Measurements from ENCODE around the gene NECTIN3.

The NECTIN3 gene

GRCh38 chr3:111071257-111072030 lies at the start of gene NECTIN3:
NECTIN3 (plus strand) TSS chr3:111071816; CDS start chr3:111072018, 202 bp downstream.
- no peak for TF ChIP-seq CTCF (IDR thresholded peaks at IDR 0.05; ENCODE audit: low read depth, low read length)
- TF ChIP-seq EZH2phosphoT487 (IDR thresholded peaks at IDR 0.05; ENCODE audit: low read depth) = no peak
- Histone ChIP-seq H3K4me2 (ENCODE audit: low read length) (no peak within 1 kb of the TSS), H3K79me2 (ENCODE audit: low read length) (no peaks in the 10 kb centered on the region), H3K9me3 (ENCODE audit: insufficient read depth, low read length) (no peaks in the 10 kb centered on the region), H3K36me3 (replicated peaks; ENCODE audit: low read depth, low read length) (no peaks in the 10 kb centered on the region), H3K4me1 (ENCODE audit: low read length) (no peaks in the 10 kb centered on the region), H3K4me3 (ENCODE audit: low read length) (no peak within 1 kb of the TSS), H3K27ac (ENCODE audit: low read length) (no peak within 1 kb of the TSS), H4K20me1 (ENCODE audit: insufficient read depth, low read length) (no peaks in the 10 kb centered on the region), H3K9ac (ENCODE audit: low read length) (no peak within 1 kb of the TSS), H3K27me3 (ENCODE audit: low read depth, low read length) (no peaks in the 10 kb centered on the region), H2AFZ (ENCODE audit: low read depth, low read length) (no peak within 1 kb of the TSS)

- no peak overlapping the region for H3K4me2 ChIP-seq (ENCODE audit: low read length)
- no peaks in the 10 kb centered on the region for H3K79me2 ChIP-seq (ENCODE audit: low read length)
- no peaks in the 10 kb centered on the region for H3K27me3 ChIP-seq (ENCODE audit: low read depth, low read length)
- no peak overlapping the region for H3K27ac ChIP-seq (ENCODE audit: low read length)
- H2AFZ ChIP-seq (ENCODE audit: low read depth, low read length) = no peak overlapping the region
- H3K9me3 ChIP-seq (ENCODE audit: insufficient read depth, low read length) = no peaks in the 10 kb centered on the region
- no peaks in the 10 kb centered on the region for H4K20me1 ChIP-seq (ENCODE audit: insufficient read depth, low read length)
- TF ChIP-seq CTCF (IDR thresholded peaks at IDR 0.05; ENCODE audit: low read depth, low read length) (no peak), EZH2phosphoT487 (IDR thresholded peaks at IDR 0.05; ENCODE audit: low read depth) (no peak)
- H3K4me3 ChIP-seq (ENCODE audit: low read length) = no peak overlapping the region
- H3K9ac ChIP-seq (ENCODE audit: low read length) = no peak overlapping the region
- no peaks in the 10 kb centered on the region for H3K36me3 ChIP-seq (replicated peaks; ENCODE audit: low read depth, low read length)
- no peaks in the 10 kb centered on the region for H3K4me1 ChIP-seq (ENCODE audit: low read length)
Measured at GRCh38 chr3:111027868-111028267, 43.7 kb upstream of the NECTIN3 start.

GRCh38 chr3:111031538-111031937 lies 40.1 kb upstream of the NECTIN3 start:
- no peaks in the 10 kb centered on the region for H3K79me2 ChIP-seq (ENCODE audit: low read length)
- no peak overlapping the region for H3K9ac ChIP-seq (ENCODE audit: low read length)
- H3K9me3 ChIP-seq (ENCODE audit: insufficient read depth, low read length) = no peaks in the 10 kb centered on the region
- TF ChIP-seq CTCF (IDR thresholded peaks at IDR 0.05; ENCODE audit: low read depth, low read length) = no peak
- no peak overlapping the region for H3K4me3 ChIP-seq (ENCODE audit: low read length)
- no peak overlapping the region for H3K4me2 ChIP-seq (ENCODE audit: low read length)
- no peak overlapping the region for H2AFZ ChIP-seq (ENCODE audit: low read depth, low read length)
- H3K27ac ChIP-seq (ENCODE audit: low read length) = no peak overlapping the region
- H3K27me3 ChIP-seq (ENCODE audit: low read depth, low read length) = no peaks in the 10 kb centered on the region
- no peaks in the 10 kb centered on the region for H3K4me1 ChIP-seq (ENCODE audit: low read length)
- H4K20me1 ChIP-seq (ENCODE audit: insufficient read depth, low read length) = no peaks in the 10 kb centered on the region
- H3K36me3 ChIP-seq (replicated peaks; ENCODE audit: low read depth, low read length) = no peaks in the 10 kb centered on the region

GRCh38 chr3:111032677-111033076 lies 38.9 kb upstream of the NECTIN3 start:
- H3K4me1 ChIP-seq (ENCODE audit: low read length) = no peaks in the 10 kb centered on the region
- H3K9me3 ChIP-seq (ENCODE audit: insufficient read depth, low read length) = no peaks in the 10 kb centered on the region
- H2AFZ ChIP-seq (ENCODE audit: low read depth, low read length) = no peak overlapping the region
- H3K27me3 ChIP-seq (ENCODE audit: low read depth, low read length) = no peaks in the 10 kb centered on the region
- no peak overlapping the region for H3K4me2 ChIP-seq (ENCODE audit: low read length)
- no peaks in the 10 kb centered on the region for H4K20me1 ChIP-seq (ENCODE audit: insufficient read depth, low read length)
- no peak overlapping the region for H3K9ac ChIP-seq (ENCODE audit: low read length)
- no peak overlapping the region for H3K4me3 ChIP-seq (ENCODE audit: low read length)
- H3K36me3 ChIP-seq (replicated peaks; ENCODE audit: low read depth, low read length) = no peaks in the 10 kb centered on the region
- no peak for TF ChIP-seq EZH2phosphoT487 (IDR thresholded peaks at IDR 0.05; ENCODE audit: low read depth)
- TF ChIP-seq CTCF (IDR thresholded peaks at IDR 0.05; ENCODE audit: low read depth, low read length) = no peak
- H3K79me2 ChIP-seq (ENCODE audit: low read length) = no peaks in the 10 kb centered on the region
- no peak overlapping the region for H3K27ac ChIP-seq (ENCODE audit: low read length)

All from OCI-LY3 (cell line).